Fibroblast of mammary gland (primary cell): Measurements from ENCODE around the gene DIP2C.
"Not testable (repeated sequence)": the region's sequence is repeated elsewhere in the genome, so short reads cannot be mapped to it uniquely, and the experiment has no call there.

Source experiments
- DNase-seq: peaks from one replicate; pipeline ENCODE4 v3.0.0-alpha.2; 2010; ENCODE audit warnings: low read depth
- H3K4me3 ChIP-seq: 2 replicates; pipeline ENCODE4 v1.5.1; 2011; ENCODE audit warnings: low read depth, mild to moderate bottlenecking, low read length, moderate library complexity; ENCODE audit not compliant: control insufficient read depth
- TF ChIP-seq, protein P1 (sequence below): conservative IDR thresholded peaks from 2 replicates; pipeline ENCODE4 v1.5.1; 2011; ENCODE audit warnings: low read depth, low read length, inconsistent platforms; ENCODE audit not compliant: control insufficient read depth, insufficient read depth

DIP2C gene

DNA sequence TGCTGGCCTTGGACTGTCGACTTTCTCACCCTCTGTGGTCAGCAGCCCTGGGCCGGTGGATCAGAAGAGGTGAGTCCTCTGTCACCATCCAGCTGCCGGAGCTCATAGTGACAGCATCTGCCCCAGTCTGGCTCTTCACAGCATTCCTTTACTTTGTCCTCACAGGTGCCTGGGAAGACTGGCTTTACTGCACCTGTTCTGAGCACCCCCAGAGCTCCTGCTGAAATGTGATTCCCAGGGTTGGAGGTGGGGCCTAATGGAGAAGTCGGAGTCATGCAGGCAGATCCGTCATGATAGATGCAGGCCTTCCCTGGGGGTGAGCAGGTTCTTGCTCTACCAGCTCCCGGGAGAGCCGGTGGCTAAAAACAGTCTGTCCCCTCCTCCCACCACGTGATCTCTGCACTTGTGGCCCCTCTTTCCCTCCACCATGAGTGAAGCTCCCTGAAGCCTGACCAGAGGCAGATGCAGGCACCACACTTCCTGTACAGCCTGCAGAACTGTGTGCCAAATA lies 382.7 kb downstream of the DIP2C start:
- no peak for DNase-seq
- TF ChIP-seq, protein P1, sequence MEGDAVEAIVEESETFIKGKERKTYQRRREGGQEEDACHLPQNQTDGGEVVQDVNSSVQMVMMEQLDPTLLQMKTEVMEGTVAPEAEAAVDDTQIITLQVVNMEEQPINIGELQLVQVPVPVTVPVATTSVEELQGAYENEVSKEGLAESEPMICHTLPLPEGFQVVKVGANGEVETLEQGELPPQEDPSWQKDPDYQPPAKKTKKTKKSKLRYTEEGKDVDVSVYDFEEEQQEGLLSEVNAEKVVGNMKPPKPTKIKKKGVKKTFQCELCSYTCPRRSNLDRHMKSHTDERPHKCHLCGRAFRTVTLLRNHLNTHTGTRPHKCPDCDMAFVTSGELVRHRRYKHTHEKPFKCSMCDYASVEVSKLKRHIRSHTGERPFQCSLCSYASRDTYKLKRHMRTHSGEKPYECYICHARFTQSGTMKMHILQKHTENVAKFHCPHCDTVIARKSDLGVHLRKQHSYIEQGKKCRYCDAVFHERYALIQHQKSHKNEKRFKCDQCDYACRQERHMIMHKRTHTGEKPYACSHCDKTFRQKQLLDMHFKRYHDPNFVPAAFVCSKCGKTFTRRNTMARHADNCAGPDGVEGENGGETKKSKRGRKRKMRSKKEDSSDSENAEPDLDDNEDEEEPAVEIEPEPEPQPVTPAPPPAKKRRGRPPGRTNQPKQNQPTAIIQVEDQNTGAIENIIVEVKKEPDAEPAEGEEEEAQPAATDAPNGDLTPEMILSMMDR: no peak
- H3K4me3 ChIP-seq: no peak overlapping the region

DNA sequence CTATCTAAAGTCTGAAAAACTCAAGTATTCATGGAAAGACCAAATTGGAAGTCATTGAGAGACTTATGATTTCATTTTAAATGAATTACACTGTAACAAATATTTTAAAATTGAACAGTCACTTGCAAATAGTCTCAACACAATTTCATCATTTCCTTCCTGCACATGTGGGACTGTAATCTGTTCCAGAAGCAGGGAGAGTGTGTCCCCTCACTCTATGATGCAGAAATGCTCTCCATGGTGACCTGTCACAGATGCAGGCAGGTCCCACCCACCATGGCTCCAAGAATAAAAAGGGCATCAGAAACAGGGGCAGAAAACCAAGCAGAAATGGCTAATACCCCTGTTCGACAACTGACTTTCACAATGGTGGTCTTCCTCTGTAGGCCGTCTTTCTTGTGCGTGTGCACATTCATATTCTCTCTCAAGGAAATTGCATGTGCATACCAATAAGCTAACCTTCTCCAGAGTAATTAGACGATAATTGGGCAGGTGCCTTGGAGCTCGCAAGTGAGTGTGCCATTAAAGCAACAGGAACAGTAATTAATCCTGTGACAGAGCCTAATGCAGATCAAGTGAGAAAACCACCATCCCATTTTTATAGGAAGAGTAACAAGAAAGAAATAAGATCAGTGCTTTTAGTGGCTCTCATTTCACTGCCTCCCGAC lies 383.3 kb downstream of the DIP2C start:
- H3K4me3 ChIP-seq: no peak overlapping the region
- TF ChIP-seq, protein P1: no peak
- DNase-seq: no peak

DNA sequence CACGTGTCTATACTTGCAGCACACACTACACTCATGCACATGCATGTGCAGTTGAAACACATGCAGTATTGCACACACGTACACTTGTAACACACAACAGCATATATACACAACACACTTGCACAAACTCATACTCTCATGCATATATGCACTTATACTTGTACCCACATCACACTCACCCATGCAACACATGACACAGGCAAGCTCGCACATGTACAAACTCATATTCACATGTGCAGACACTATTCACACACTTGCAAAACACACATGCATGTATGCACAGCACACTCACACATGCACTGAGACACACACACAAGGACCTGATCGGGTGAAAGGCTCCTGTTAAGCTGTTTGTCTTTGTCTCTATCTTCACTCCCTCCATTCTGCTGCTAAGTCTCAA lies 384.4 kb downstream of the DIP2C start:
- no peak overlapping the region for H3K4me3 ChIP-seq
- no peak for DNase-seq
- TF ChIP-seq, protein P1: no peak

DNA sequence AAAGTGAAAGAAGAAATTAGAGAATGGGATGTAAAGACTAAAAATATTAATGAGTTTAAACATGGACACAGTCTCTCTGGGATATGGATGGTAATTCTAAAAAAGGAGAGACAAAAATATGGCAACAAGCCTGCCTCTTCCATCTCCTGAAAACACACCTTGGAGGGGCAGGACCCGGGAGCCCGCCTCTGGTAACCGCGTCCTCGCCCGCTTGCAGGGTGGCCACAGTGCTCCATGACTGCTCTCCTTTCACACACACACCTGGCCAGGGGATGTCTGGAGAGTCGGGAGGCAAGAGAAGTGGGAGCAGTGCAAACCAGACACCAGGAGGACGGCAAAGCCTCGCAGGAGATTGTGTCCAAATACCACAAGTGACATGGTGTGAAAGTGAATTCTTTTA lies 387.9 kb downstream of the DIP2C start:
- H3K4me3 ChIP-seq: no peak overlapping the region
- TF ChIP-seq, protein P1: no peak
- DNase-seq: no peak

DNA sequence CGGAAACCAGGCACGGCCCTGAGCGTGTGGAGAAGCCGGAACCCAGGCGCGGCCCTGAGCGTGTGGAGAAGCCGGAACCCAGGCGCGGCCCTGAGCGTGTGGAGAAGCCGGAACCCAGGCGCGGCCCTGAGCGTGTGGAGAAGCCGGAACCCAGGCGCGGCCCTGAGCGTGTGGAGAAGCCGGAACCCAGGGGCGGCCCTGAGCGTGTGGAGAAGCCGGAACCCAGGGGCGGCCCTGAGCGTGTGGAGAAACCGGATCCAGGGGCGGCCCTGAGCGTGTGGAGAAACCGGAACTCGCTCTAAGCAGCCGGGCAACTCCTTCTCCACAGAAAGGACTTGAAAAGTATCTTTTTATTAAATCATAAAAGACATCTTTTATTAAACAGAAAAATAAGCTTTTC lies 388.9 kb downstream of the DIP2C start:
- DNase-seq, H3K4me3 ChIP-seq: not testable (repeated sequence)

DNA sequence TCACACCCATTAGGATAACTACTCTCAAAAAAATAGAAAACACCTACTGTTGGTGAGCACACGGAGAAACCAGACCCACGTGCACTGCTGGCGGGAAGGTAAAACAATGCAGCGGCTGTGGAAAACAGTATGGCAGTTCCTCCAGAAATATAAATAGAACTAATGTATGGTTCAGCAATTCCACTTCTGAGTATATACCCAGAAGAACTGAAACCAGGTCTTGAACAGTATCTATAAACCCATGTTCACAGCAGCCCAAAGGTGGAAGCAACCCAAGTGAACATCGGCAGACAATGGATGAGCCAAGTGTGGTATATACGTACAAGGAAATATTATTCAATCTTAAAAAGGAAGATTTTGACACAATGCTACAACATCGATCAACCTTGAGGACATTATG lies 389.5 kb downstream of the DIP2C start:
- TF ChIP-seq, protein P1: no peak
- H3K4me3 ChIP-seq: no peak overlapping the region
- no peak for DNase-seq

DNA sequence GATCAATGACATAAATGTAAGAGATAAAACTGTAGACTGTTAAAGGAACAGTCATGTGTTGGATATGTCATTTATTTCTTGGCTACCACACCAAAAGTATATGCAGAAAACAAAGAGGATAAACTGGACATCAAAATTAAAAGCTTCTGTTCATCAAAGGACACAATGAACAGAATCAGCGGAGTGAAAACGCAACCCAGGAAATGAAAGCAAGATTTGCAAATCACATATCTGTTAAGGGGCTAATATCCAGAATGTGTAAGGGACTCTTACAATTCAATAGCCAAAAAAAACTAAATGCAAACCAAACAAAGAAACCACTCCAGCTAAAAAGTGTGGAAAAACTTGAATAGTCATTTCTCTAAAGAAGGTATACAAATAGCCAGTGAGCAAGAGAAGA lies 390.0 kb downstream of the DIP2C start:
- TF ChIP-seq, protein P1: no peak
- no peak for DNase-seq
- no peak overlapping the region for H3K4me3 ChIP-seq
